HUES64 (cell line): ENCODE measurements around the gene SLITRK1. TPM values are rescaled to one million over a fixed set of nuclear protein-coding genes. Genes with fewer than 3 reads are reported as not detected.
A peak's percentile ranks its signal among the peaks of the same experiment; 100 is the strongest.

Experiments used
- H3K27ac ChIP-seq: 2 replicates; pipeline ENCODE4 v1.7.0; 2013; ENCODE audit warnings: low read depth, low read length, inconsistent platforms
- H3K27me3 ChIP-seq: 2 replicates; pipeline ENCODE4 v1.6.1; 2013; ENCODE audit warnings: mild to moderate bottlenecking, low read length; ENCODE audit not compliant: insufficient read depth
- H3K36me3 ChIP-seq: 2 replicates; pipeline ENCODE4 v1.6.1; 2013; ENCODE audit warnings: mild to moderate bottlenecking, low read length; ENCODE audit not compliant: insufficient read depth
- H3K4me1 ChIP-seq: 2 replicates; pipeline ENCODE4 v1.6.1; 2013; ENCODE audit warnings: mild to moderate bottlenecking, low read length, moderate library complexity; ENCODE audit not compliant: insufficient read depth
- H3K4me3 ChIP-seq: 2 replicates; pipeline ENCODE4 v1.5.1; 2013; ENCODE audit warnings: mild to moderate bottlenecking, low read length, moderate library complexity
- H3K9ac ChIP-seq: 2 replicates; pipeline ENCODE4 v1.6.1; 2013; ENCODE audit warnings: mild to moderate bottlenecking, low read depth, low read length
- H3K9me3 ChIP-seq: 2 replicates; pipeline ENCODE4 v1.6.1; 2013; ENCODE audit warnings: low read depth, low read length; ENCODE audit not compliant: insufficient read depth
- WGBS: fragments of 150-250, 120-280 bp; methylation state at CpG from one replicate; pipeline ENCODE4 v1.1.7; 2013; ENCODE audit warnings: missing lambda C conversion rate; 5-methylcytosine and 5-hydroxymethylcytosine counted together
- polyA plus RNA-seq, 2 experiments: library from polyadenylated mRNA; stranded (reverse); fragments of 50-300 nt; gene quantifications; one replicate each; pipeline ENCODE4 v1.2.3, GENCODE V29; 2013

SLITRK1 gene, protein sequence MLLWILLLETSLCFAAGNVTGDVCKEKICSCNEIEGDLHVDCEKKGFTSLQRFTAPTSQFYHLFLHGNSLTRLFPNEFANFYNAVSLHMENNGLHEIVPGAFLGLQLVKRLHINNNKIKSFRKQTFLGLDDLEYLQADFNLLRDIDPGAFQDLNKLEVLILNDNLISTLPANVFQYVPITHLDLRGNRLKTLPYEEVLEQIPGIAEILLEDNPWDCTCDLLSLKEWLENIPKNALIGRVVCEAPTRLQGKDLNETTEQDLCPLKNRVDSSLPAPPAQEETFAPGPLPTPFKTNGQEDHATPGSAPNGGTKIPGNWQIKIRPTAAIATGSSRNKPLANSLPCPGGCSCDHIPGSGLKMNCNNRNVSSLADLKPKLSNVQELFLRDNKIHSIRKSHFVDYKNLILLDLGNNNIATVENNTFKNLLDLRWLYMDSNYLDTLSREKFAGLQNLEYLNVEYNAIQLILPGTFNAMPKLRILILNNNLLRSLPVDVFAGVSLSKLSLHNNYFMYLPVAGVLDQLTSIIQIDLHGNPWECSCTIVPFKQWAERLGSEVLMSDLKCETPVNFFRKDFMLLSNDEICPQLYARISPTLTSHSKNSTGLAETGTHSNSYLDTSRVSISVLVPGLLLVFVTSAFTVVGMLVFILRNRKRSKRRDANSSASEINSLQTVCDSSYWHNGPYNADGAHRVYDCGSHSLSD
- 0.65 TPM for polyA plus RNA-seq (2013, experiment 1 of 2)
- polyA plus RNA-seq (2013, experiment 2 of 2): 0.89 TPM

GRCh38 chr13:83881917-83882605 lies at the start of gene SLITRK1:
Gene SLITRK1 (minus strand): TSS chr13:83882474. CDS start chr13:83881507, 967 bp downstream.
- Histone ChIP-seq H3K4me3 (peak within 1 kb of the TSS; percentile 63), H3K9ac (no peak within 1 kb of the TSS), H3K36me3 (no peaks in the 10 kb centered on the region), H3K9me3 (no peaks in the 10 kb centered on the region), H3K4me1 (peaks cover 38% of the 10 kb centered on the region), H3K27me3 (peaks cover 81% of the 10 kb centered on the region), H3K27ac (no peak within 1 kb of the TSS)
- under 1% methylated on average over 31 of the region's 32 CpGs for WGBS

DNA sequence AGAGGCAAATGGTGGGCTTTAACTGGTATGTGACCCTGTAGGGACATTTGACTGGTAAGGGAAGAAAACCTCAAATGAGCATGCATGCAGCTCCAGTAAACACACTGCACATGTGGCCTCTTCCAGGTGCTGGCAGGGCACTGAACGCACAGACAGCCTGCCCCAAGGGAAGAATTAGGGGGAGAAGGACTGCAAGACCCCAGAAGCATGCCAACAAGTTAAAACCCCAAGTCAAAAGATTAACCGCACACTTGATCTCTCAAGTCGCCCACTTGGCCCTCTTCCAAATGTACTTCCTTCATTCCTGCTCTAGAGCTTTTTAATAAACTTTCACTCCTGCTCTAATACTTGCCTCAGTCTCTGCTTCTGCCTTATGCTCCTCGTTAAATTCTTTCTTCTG lies 46.9 kb upstream of the SLITRK1 start:
- WGBS: 93% methylated on average over 4 of the region's 4 CpGs
- Histone ChIP-seq H3K27me3 (no peaks in the 10 kb centered on the region), H3K4me3 (no peak overlapping the region), H3K27ac (no peak overlapping the region), H3K36me3 (no peaks in the 10 kb centered on the region), H3K9me3 (no peaks in the 10 kb centered on the region), H3K9ac (no peak overlapping the region), H3K4me1 (no peaks in the 10 kb centered on the region)

DNA sequence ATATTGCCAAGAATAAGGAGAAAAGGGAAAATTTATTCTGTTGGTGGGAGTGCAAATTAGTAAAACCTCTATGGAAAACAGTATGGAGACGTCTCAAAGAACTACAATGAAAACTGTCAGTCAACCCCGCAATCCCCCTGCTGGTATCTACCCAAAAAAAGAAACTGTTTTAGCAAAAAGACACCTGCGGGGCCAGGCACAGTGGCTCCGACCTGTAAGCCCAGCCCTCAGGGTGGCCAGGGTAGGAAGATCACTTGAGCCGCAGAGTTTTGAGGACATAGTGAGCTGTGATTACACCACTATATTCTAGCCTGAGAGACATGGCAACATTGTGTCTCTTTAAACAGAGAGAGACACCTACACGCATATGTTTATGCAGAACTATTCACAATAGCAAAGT lies 37.5 kb upstream of the SLITRK1 start:
- no peaks in the 10 kb centered on the region for H3K27me3 ChIP-seq
- H3K9ac ChIP-seq: no peak overlapping the region
- no peaks in the 10 kb centered on the region for H3K4me1 ChIP-seq
- H3K4me3 ChIP-seq: no peak overlapping the region
- no peaks in the 10 kb centered on the region for H3K36me3 ChIP-seq
- no peaks in the 10 kb centered on the region for H3K9me3 ChIP-seq
- 76% methylated on average over 6 of the region's 6 CpGs for WGBS
- H3K27ac ChIP-seq: no peak overlapping the region

DNA sequence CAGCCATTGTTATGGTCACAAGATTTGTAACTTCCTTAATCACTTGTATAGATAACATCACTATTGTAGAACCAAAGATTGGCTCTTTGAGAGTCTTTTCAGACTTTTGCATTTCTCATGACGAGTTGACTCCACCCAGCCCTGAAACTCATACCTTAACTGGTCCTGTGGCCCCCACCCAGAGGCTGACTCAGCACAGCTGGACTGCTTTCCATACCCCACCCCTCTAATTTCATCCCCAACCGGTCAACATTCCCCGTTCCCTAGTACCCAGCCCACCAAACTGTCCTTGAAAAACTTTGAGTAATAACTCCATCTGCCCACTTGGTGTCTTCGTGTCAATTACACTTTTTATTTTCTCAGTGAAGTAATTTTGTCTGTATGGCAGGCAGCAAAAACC lies 32.1 kb upstream of the SLITRK1 start:
- Histone ChIP-seq H3K36me3 (no peaks in the 10 kb centered on the region), H3K4me1 (no peaks in the 10 kb centered on the region), H3K9ac (no peak overlapping the region), H3K27me3 (no peaks in the 10 kb centered on the region), H3K27ac (no peak overlapping the region), H3K4me3 (no peak overlapping the region), H3K9me3 (no peaks in the 10 kb centered on the region)
- WGBS: 85% methylated on average over 4 of the region's 4 CpGs

DNA sequence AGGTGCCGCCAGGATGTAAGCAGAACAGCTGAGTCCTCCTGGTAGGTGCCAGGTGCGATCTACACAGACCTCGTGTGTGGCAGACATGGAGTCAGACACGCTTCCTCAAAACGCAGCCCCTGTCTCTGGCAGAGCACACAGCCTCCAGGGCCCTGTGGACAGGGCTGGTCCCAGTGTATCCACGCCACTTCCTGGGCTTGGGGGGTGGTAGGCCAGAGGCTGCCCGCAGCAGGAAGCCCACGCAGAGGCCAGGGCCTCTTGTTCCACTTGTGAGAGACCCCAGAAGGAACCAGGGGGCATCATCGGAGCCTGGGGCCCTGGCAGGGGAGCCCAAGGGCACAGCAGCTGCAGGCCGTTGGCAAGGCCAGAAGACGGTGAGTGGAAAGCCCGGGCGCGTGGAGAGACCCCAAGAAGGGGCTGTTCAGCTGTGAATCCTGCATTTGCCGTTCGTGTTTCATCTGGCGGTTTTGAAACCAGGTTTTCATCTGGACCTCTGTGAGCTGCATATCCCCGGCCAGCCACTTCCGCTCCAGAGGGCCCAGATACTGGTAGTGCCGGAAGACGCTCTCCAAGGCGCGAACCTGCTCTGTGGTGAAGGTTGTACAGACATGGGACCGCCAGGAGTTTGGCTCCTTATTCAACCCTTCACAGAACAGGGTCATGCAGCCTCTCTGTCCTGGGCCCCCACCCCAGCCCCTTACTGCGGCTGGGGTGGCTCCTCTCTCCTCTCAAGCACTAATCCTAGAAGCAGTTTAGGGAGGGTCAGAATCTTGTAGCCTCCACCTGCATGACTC lies 25.1 kb upstream of the SLITRK1 start:
- H3K27ac ChIP-seq: no peak overlapping the region
- H3K9me3 ChIP-seq: no peaks in the 10 kb centered on the region
- H3K4me1 ChIP-seq: no peaks in the 10 kb centered on the region
- no peaks in the 10 kb centered on the region for H3K36me3 ChIP-seq
- H3K4me3 ChIP-seq: no peak overlapping the region
- H3K27me3 ChIP-seq: no peaks in the 10 kb centered on the region
- no peak overlapping the region for H3K9ac ChIP-seq
- 95% methylated on average over 25 of the region's 25 CpGs for WGBS

DNA sequence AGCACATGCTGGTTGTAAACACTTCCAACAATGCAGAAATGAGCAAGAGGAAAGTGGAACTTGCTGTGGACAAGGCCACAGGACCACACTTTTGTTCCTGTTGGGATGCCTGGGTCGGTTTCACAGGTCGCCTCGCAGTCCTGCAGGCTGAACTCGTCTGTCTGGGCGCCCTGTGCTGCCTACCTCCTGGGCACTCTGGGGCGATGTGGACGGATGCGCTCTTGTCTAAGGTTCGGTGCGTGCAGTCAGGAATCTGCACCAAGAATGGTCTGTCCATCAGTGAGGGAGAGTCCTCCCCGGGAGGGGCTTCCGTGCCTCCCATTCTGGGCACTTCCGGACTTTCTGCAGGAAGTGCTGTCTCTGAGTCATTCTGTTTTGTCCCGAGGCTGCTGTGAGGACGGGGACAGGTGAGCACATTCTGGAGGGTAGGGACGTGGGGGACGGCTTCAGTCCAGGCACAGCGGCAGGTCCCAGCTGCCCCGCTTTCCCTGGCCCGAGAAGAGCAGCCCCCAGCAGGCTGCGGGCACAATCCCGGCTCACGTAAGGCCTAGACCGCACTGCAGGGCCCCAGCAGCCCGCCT lies 24.1 kb upstream of the SLITRK1 start:
- Histone ChIP-seq H3K27ac (no peak overlapping the region), H3K4me3 (no peak overlapping the region), H3K9me3 (no peaks in the 10 kb centered on the region), H3K9ac (no peak overlapping the region), H3K27me3 (no peaks in the 10 kb centered on the region), H3K36me3 (no peaks in the 10 kb centered on the region), H3K4me1 (no peaks in the 10 kb centered on the region)
- WGBS: 95% methylated on average over 25 of the region's 25 CpGs

DNA sequence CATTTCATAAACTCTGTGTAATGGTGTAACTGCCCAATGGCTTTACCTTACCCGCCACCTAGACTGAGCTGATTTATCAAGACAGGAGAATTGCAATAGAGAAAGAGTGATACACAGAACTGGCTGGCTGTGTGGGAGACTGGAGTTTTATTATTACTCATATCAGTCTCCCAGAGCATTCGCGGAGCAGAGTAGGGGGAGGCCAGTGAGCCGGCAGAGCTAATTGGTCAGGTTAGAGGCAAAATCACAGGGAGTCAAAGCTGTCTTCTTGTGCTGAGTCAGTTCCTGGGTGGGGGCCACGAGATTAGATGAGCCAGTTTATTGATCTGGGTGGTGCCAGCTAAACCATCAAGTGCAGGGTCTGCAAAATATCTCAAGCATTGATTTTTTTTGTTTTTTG lies 23.4 kb upstream of the SLITRK1 start:
- Histone ChIP-seq H3K36me3 (no peaks in the 10 kb centered on the region), H3K9me3 (no peaks in the 10 kb centered on the region), H3K4me3 (no peak overlapping the region), H3K27ac (no peak overlapping the region), H3K9ac (no peak overlapping the region), H3K27me3 (no peaks in the 10 kb centered on the region), H3K4me1 (no peaks in the 10 kb centered on the region)
- 92% methylated on average over 5 of the region's 5 CpGs for WGBS

GRCh38 chr13:83895994-83896580 lies 13.8 kb upstream of the SLITRK1 start:
- Histone ChIP-seq H3K9me3 (0 out of 2 replicates have a peak, but pooled peaks cover 4% of the 10 kb centered on the region), H3K36me3 (no peaks in the 10 kb centered on the region), H3K9ac (no peak overlapping the region), H3K4me1 (0 out of 2 replicates have a peak, but pooled peaks cover 7% of the 10 kb centered on the region), H3K27ac (no peak overlapping the region), H3K27me3 (no peaks in the 10 kb centered on the region), H3K4me3 (no peak overlapping the region)
- WGBS: 88% methylated on average over 3 of the region's 3 CpGs

DNA sequence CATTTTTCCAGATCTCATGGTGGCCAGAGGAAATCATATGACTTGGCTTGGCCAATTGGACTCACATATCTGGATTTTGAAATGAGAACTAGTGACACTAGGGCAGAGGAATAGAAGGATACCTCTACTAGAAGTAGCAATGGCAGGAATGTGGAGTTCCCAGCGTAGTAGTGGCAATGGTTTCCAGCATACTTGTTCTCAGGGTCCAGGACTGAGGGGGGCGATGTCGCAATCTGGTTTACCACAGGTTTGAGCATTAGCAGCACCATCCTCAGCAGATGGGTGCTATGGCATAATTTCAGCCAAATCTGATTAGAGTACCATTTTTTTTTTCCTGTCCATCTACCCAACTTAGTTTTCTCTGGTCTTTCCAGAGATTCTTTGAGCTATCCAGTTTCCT lies 8.1 kb upstream of the SLITRK1 start:
- WGBS: 94% methylated on average over 3 of the region's 3 CpGs
- Histone ChIP-seq H3K4me1 (0 out of 2 replicates have a peak, but pooled peaks cover 7% of the 10 kb centered on the region), H3K9ac (no peak overlapping the region), H3K4me3 (no peak overlapping the region), H3K9me3 (no peaks in the 10 kb centered on the region), H3K27me3 (no peaks in the 10 kb centered on the region), H3K36me3 (no peaks in the 10 kb centered on the region), H3K27ac (no peak overlapping the region)

- peaks cover 27% of the 10 kb centered on the region for H3K4me1 ChIP-seq
- peaks cover 61% of the 10 kb centered on the region for H3K27me3 ChIP-seq
These were observed 1.9 kb upstream of the SLITRK1 start for GRCh38 chr13:83884141-83884540.

More at GRCh38 chr13:83884141-83884540, 1.9 kb upstream of the SLITRK1 start:
- H3K9me3 ChIP-seq: no peaks in the 10 kb centered on the region
- H3K4me3 ChIP-seq: no peak overlapping the region
- H3K27ac ChIP-seq: no peak overlapping the region
- no peaks in the 10 kb centered on the region for H3K36me3 ChIP-seq
- H3K9ac ChIP-seq: no peak overlapping the region
